Mucosa of descending colon (tissue), 3 donors: Measurements from ENCODE around the gene ZSCAN5A. TPM values are rescaled to one million over a fixed set of nuclear protein-coding genes. Genes with fewer than 3 reads are reported as not detected.
"Not testable (repeated sequence)": the region's sequence is repeated elsewhere in the genome, so short reads cannot be mapped to it uniquely, and the experiment has no call there.

Source experiments
- ATAC-seq: fragments of 200-7000 bp; cut with Tn5 transposase; one replicate; pipeline ENCODE4 v1.9.1; 2020; ENCODE audit warnings: mild to moderate bottlenecking, moderate library complexity
- DNase-seq, 3 donors: peaks; one replicate each; pipeline ENCODE4 v3.0.0-alpha.2; 2020
- H3K36me3 ChIP-seq: fragments of 200-600 bp; one replicate; pipeline ENCODE4 v1.8.0; 2021; ENCODE audit warnings: low read depth, mild to moderate bottlenecking
- H3K4me1 ChIP-seq: fragments of 200-600 bp; one replicate; pipeline ENCODE4 v1.8.0; 2021; ENCODE audit warnings: low read depth, mild to moderate bottlenecking
- H3K4me3 ChIP-seq: fragments of 200-600 bp; one replicate; pipeline ENCODE4 v1.8.0; 2021; ENCODE audit warnings: mild to moderate bottlenecking
- H3K9me3 ChIP-seq: fragments of 200-600 bp; one replicate; pipeline ENCODE4 v1.8.0; 2021; ENCODE audit warnings: mild to moderate bottlenecking
- CTCF ChIP-seq: fragments of 200-600 bp; IDR thresholded peaks from one replicate; pipeline ENCODE4 v1.8.0; 2022; ENCODE audit warnings: antibody characterized with exemption, mild to moderate bottlenecking
- intact Hi-C, 2 donors: fragments of 100-400 bp; cut with DNase I in 1 of 2; cut with micrococcal nuclease in 1 of 2; formaldehyde crosslinking; loops; one replicate each; pipeline versions ENCODE4 v1.11.0 to v1.11.1; 2022; cut with DNase I, micrococcal nuclease
- total RNA-seq, 3 donors: library from RNA; stranded (reverse); fragmentation: NEBNext Ultra II Directional in 2 of 3; extraction: Animal tissue kit (Norgen Biotek cat#: 25700) in 2 of 3; gene quantifications; one replicate each; pipeline versions ENCODE4 v1.2.1 to v1.2.4, GENCODE V29; 2021 to 2023
- donor health status: DM: no; HTN: no; CAD: no; lungs with moderate emphysema.
- donor health status: DM: no; HTN: no; CAD: no.
- donor health status: DM: no; HTN: yes; CAD: no.

Gene ZSCAN5A
- total RNA-seq, 3 donors from 2014 or later = 10.5 to 24.0 (median 14.3) TPM

- H3K4me3 ChIP-seq = no peak overlapping the region
- TF ChIP-seq CTCF = no peak
- H3K36me3 ChIP-seq = no peaks in the 10 kb centered on the region
- DNase-seq (peak in 1 of 3 donors; percentile 19), ATAC-seq (peak; percentile 52)
- H3K9me3 ChIP-seq = no peaks in the 10 kb centered on the region
- intact Hi-C loops = no loop called here
- H3K4me1 ChIP-seq = no peaks in the 10 kb centered on the region
These were observed 60.9 kb downstream of the ZSCAN5A start for GRCh38 chr19:56253737-56254136.

GRCh38 chr19:56252699-56253422 lies 61.8 kb downstream of the ZSCAN5A start:
- TF ChIP-seq CTCF = peak; percentile 88
- ATAC-seq (peak; percentile 98), DNase-seq (peak; percentile 80 to 91 (median 89))
- Histone ChIP-seq H3K4me3 (no peak overlapping the region), H3K36me3 (no peaks in the 10 kb centered on the region), H3K4me1 (no peaks in the 10 kb centered on the region), H3K9me3 (no peaks in the 10 kb centered on the region)
- intact Hi-C loops = no loop called here

GRCh38 chr19:56248736-56249338 lies 65.8 kb downstream of the ZSCAN5A start:
- ATAC-seq, H3K4me1 ChIP-seq, intact Hi-C loops, H3K9me3 ChIP-seq, DNase-seq, H3K4me3 ChIP-seq, H3K36me3 ChIP-seq: not testable (repeated sequence)

GRCh38 chr19:56245764-56246163 lies 68.9 kb downstream of the ZSCAN5A start:
- H3K4me1 ChIP-seq, H3K4me3 ChIP-seq, H3K36me3 ChIP-seq, DNase-seq, H3K9me3 ChIP-seq, intact Hi-C loops, ATAC-seq: not testable (repeated sequence)

DNA sequence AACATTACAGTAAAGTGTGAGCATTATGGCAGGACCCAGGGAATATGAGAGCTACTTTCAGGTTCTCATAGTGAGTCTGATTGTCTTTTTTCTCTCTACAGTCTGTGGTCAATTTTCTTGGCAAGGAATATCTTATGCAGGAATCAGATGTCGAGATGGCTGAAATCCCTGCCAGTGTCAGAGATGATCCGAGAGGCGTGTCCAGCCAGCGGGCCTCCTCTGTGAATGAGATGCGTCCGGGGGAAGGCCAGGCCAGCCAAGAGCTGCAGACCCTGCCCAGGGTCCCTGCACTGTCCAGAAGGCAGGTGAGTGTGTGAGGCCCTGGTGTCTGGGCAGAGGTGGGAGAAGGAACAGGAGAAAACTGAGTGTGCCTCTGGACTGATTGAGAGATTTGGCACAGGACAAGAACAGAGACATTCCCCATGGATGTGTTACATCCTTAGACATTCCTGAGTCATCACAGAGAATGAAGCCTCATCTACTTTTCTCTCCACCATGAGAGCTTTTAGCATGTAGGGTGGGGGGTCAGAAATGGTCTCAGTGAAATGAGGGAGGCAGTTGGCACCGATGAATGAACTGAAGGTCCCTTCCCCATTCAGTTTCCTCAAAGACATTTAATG lies 69.4 kb downstream of the ZSCAN5A start:
- no peak for DNase-seq
- intact Hi-C loops = no loop called here
- Histone ChIP-seq H3K4me3 (no peak overlapping the region), H3K36me3 (no peaks in the 10 kb centered on the region), H3K4me1 (no peaks in the 10 kb centered on the region), H3K9me3 (no peaks in the 10 kb centered on the region)
- no peak for TF ChIP-seq CTCF
- no peak for ATAC-seq

DNA sequence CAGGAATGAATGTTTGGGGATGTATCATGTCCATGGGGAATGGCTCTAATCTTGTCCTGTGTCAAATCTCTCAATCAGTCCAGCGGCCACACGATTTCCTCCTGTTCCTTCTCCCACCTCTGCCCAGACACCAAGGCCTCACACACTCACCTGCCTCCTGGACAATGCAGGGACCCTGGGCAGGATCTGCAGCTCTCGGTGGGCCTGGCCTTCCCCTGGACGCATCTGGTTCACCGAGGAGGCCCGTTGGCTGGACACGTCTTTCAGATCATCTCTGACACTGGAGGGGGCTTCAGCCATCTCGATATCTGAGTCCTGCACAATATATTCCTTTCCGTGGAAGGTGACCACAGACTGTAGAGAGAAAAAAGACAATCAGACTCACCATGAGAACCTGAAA lies 91.2 kb downstream of the ZSCAN5A start:
- intact Hi-C loops = no loop called here
- TF ChIP-seq CTCF = no peak
- H3K4me3 ChIP-seq = no peak overlapping the region
- no peaks in the 10 kb centered on the region for H3K4me1 ChIP-seq
- H3K9me3 ChIP-seq = no peaks in the 10 kb centered on the region
- no peaks in the 10 kb centered on the region for H3K36me3 ChIP-seq
- DNase-seq (no peak), ATAC-seq (no peak)
